Loucy (cell line): Measurements from ENCODE around the gene ARHGEF25.
"Not testable (repeated sequence)": the region's sequence is repeated elsewhere in the genome, so short reads cannot be mapped to it uniquely, and the experiment has no call there.

ENCODE experiments used
- CTCF ChIP-seq: fragments of 200-600 bp; sonication (generic); conservative IDR thresholded peaks from 2 replicates; pipeline ENCODE4 v1.5.1; 2014; ENCODE audit warnings: mild to moderate bottlenecking, antibody characterized with exemption, low read length
- EZH2phosphoT487 ChIP-seq: fragments of 200-600 bp; IDR thresholded peaks from 2 replicates; pipeline ENCODE4 v1.6.1; 2018; ENCODE audit warnings: antibody characterized with exemption, mild to moderate bottlenecking, moderate library complexity, borderline replicate concordance

- TF ChIP-seq CTCF, EZH2phosphoT487: not testable (repeated sequence)
These were observed 35.4 kb downstream of the ARHGEF25 start for GRCh38 chr12:57646659-57647049.
